GM12878 (cell line): ENCODE data around the gene BRINP3. TPM values are rescaled to one million over a fixed set of nuclear protein-coding genes. Genes with fewer than 3 reads are reported as not detected.

Experiments used
- ATAC-seq: fragments of 200-7000 bp; cut with Tn5 transposase; 3 replicates; pipeline ENCODE4 v1.9.1; 2020; ENCODE audit warnings: mild to moderate bottlenecking, moderate library complexity
- BruUV-seq: library from RNA; stranded (reverse); fragments of 400-500 nt; replicated peaks from 2 replicates; lab custom pipeline; 2021; lab: Mats Ljungman, UMichigan
- CTCF ChIA-PET: fragments of 300-600 bp; sonication (Branson Sonifier 250); formaldehyde crosslinking; extraction: SDS; loops from one replicate; lab custom pipeline; 2021; ENCODE audit warnings: inconsistent platforms; lab: Yijun Ruan, JAX
- POLR2A ChIA-PET: fragments of 350-600 bp; formaldehyde crosslinking; extraction: SDS; loops from one replicate; lab custom pipeline; 2021; ENCODE audit warnings: inconsistent platforms; lab: Charles Lee
- RAD21 ChIA-PET: fragments of 300-600 bp; sonication (Branson Sonifier 250); formaldehyde crosslinking; loops from one replicate; lab custom pipeline; 2023; ENCODE audit warnings: antibody characterized with exemption; ENCODE audit not compliant: unreplicated experiment; lab: Charles Lee
- SMC1A ChIA-PET: fragments of 300-600 bp; sonication (Branson Sonifier 250); formaldehyde crosslinking; loops from one replicate; lab custom pipeline; 2023; ENCODE audit not compliant: unreplicated experiment, uncharacterized antibody; lab: Charles Lee
- DNase-seq: peaks from one replicate; pipeline ENCODE4 v3.0.0-alpha.2; 2011; ENCODE audit warnings: low read depth, low spot score
- FAIRE-seq: peaks from 3 replicates; lab custom pipeline; 2011; peaks lifted over from hg19 to GRCh38; lab: Jason Lieb, UNC
- H2AFZ ChIP-seq: 2 replicates; pipeline ENCODE4 v1.6.0; 2011; ENCODE audit warnings: low read depth, low read length, control low read depth; ENCODE audit not compliant: control insufficient read depth
- H3K27ac ChIP-seq: 2 replicates; pipeline ENCODE4 v1.5.1; 2011; ENCODE audit warnings: control low read depth; ENCODE audit not compliant: control insufficient read depth, insufficient read depth
- H3K27me3 ChIP-seq, 2 experiments: replicated peaks in 1 of 2; 2 replicates each; pipeline versions ENCODE4 v1.6.0 to v1.6.1; 2011; ENCODE audit warnings: low read length in 1 of 2; ENCODE audit not compliant: control insufficient read depth in 2 of 2, insufficient read depth in 2 of 2
- H3K36me3 ChIP-seq, 2 experiments: 2 replicates each; pipeline ENCODE4 v1.5.1; 2011; ENCODE audit warnings: low read length in 1 of 2; ENCODE audit not compliant: control insufficient read depth in 2 of 2, insufficient read depth in 2 of 2
- H3K4me1 ChIP-seq: 2 replicates; pipeline ENCODE4 v1.6.1; 2011; ENCODE audit warnings: mild to moderate bottlenecking, low read length, moderate library complexity, mixed read lengths; ENCODE audit not compliant: control insufficient read depth, insufficient read depth
- H3K4me2 ChIP-seq: 2 replicates; pipeline ENCODE4 v1.6.0; 2011; ENCODE audit warnings: control low read depth; ENCODE audit not compliant: control insufficient read depth, insufficient read depth
- H3K4me3 ChIP-seq: fragments of 200-600 bp; sonication (generic); 2 replicates; pipeline ENCODE4 v1.5.1; 2016
- H3K79me2 ChIP-seq: 2 replicates; pipeline ENCODE4 v1.6.0; 2011; ENCODE audit warnings: low read length; ENCODE audit not compliant: control insufficient read depth, insufficient read depth
- H3K9ac ChIP-seq: 2 replicates; pipeline ENCODE4 v1.8.0; 2011; ENCODE audit warnings: low read length, control low read depth, mixed read lengths; ENCODE audit not compliant: control insufficient read depth, insufficient read depth
- H3K9me3 ChIP-seq: replicated peaks from 3 replicates; pipeline ENCODE4 v1.5.1; 2011; ENCODE audit warnings: mild to moderate bottlenecking, low read length; ENCODE audit not compliant: control insufficient read depth, insufficient read depth
- H4K20me1 ChIP-seq: 2 replicates; pipeline ENCODE4 v1.6.0; 2011; ENCODE audit not compliant: control insufficient read depth, insufficient read depth
- BCL11A ChIP-seq: IDR thresholded peaks from 2 replicates; pipeline ENCODE4 v1.6.1; 2011; ENCODE audit warnings: low read depth, low read length
- BCL3 ChIP-seq: IDR thresholded peaks from 2 replicates; pipeline ENCODE4 v1.6.1; 2011; ENCODE audit warnings: borderline replicate concordance, low read depth, mild to moderate bottlenecking, moderate library complexity, low read length; ENCODE audit not compliant: insufficient read depth, poor library complexity, severe bottlenecking
- BHLHE40 ChIP-seq, 2 experiments: fragments of 450-650 bp in 1 of 2; IDR thresholded peaks; 2 replicates each; pipeline ENCODE4 v1.6.1; 2011 to 2017; ENCODE audit warnings: low read depth in 2 of 2, borderline replicate concordance in 1 of 2, improper control_type of control experiment in 1 of 2, low read length in 1 of 2, mild to moderate bottlenecking in 1 of 2
- BMI1 ChIP-seq: fragments of 450-650 bp; IDR thresholded peaks from 2 replicates; pipeline ENCODE4 v1.6.1; 2016; ENCODE audit warnings: mild to moderate bottlenecking, moderate library complexity, borderline replicate concordance
- CHD4 ChIP-seq: fragments of 200-600 bp; sonication (generic); IDR thresholded peaks from 2 replicates; pipeline ENCODE4 v1.6.1; 2016; ENCODE audit warnings: mild to moderate bottlenecking
- ESRRA ChIP-seq: IDR thresholded peaks from 2 replicates; pipeline ENCODE4 v1.6.1; 2012; ENCODE audit warnings: mild to moderate bottlenecking, low read length, improper control_type of control experiment
- EZH2 ChIP-seq: IDR thresholded peaks from 2 replicates; pipeline ENCODE4 v1.6.1; 2012; ENCODE audit warnings: low read depth, mild to moderate bottlenecking, control low read depth, inconsistent platforms, low read length, borderline replicate concordance; ENCODE audit not compliant: control insufficient read depth
- GABPA ChIP-seq: IDR thresholded peaks from 2 replicates; pipeline ENCODE4 v1.6.1; 2014; ENCODE audit warnings: antibody characterized with exemption, low read depth, mild to moderate bottlenecking, inconsistent platforms
- IRF4 ChIP-seq: IDR thresholded peaks from 2 replicates; pipeline ENCODE4 v1.6.1; 2011; ENCODE audit warnings: low read depth, low read length
- KAT2A ChIP-seq: conservative IDR thresholded peaks from 2 replicates; pipeline ENCODE4 v1.6.1; 2011; ENCODE audit warnings: low read depth, low read length; ENCODE audit not compliant: control insufficient read depth
- LARP7 ChIP-seq: fragments of 450-650 bp; IDR thresholded peaks from 2 replicates; pipeline ENCODE4 v1.6.1; 2017; ENCODE audit warnings: mild to moderate bottlenecking
- MTA3 ChIP-seq: IDR thresholded peaks from 2 replicates; pipeline ENCODE4 v1.6.1; 2012; ENCODE audit warnings: low read length, inconsistent platforms, borderline replicate concordance
- SREBF1 ChIP-seq: IDR thresholded peaks from 2 replicates; pipeline ENCODE4 v1.6.1; 2012; ENCODE audit warnings: mild to moderate bottlenecking, low read length
- TCF3 ChIP-seq: IDR thresholded peaks from 2 replicates; pipeline ENCODE4 v1.6.1; 2012; ENCODE audit warnings: low read depth, mild to moderate bottlenecking, low read length, borderline replicate concordance; ENCODE audit not compliant: insufficient read depth
- USF2 ChIP-seq: IDR thresholded peaks from 2 replicates; pipeline ENCODE4 v1.6.1; 2011; ENCODE audit warnings: low read depth, low read length, improper control_type of control experiment, borderline replicate concordance
- ZBTB11 ChIP-seq: fragments of 450-650 bp; formaldehyde crosslinking; IDR thresholded peaks from 2 replicates; pipeline ENCODE4 v1.5.0; 2022; ENCODE audit warnings: mild to moderate bottlenecking, missing genetic modification characterization
- ZNF24 ChIP-seq: fragments of 450-650 bp; IDR thresholded peaks from 2 replicates; pipeline ENCODE4 v1.6.1; 2017; ENCODE audit warnings: antibody characterized with exemption, mild to moderate bottlenecking
- ZSCAN29 ChIP-seq: fragments of 450-650 bp; IDR thresholded peaks from 2 replicates; pipeline ENCODE4 v1.6.1; 2017; ENCODE audit warnings: mild to moderate bottlenecking, moderate library complexity
- WGBS: methylation state at CpG from one replicate; pipeline ENCODE4 v1.1.6; 2016; ENCODE audit warnings: low lambda C conversion rate; ENCODE audit not compliant: insufficient replicate concordance, insufficient coverage; ENCODE audit errors: missing lambda C conversion rate; 5-methylcytosine and 5-hydroxymethylcytosine counted together
- in situ Hi-C: fragments of 300-500 bp; cut with MboI; formaldehyde crosslinking; loops from 9 replicates; pipeline ENCODE4 v1.14.3; 2018; ENCODE audit warnings: mixed read lengths
- intact Hi-C: fragments of 100-400 bp; cut with micrococcal nuclease; formaldehyde crosslinking; loops from one replicate; pipeline ENCODE4 v1.14.2; 2022; ENCODE audit not compliant: unreplicated experiment
- polyA plus RNA-seq, 11 experiments: library from polyadenylated mRNA; depleted of rRNA in 4 of 11; unstranded in 6 of 11; stranded (reverse) in 5 of 11; fragments of >200 nt; fragmentation: Nextera tagmentation in 4 of 11; fragmentation: Illumina TruSeq in 1 of 11; extraction: Ambion mirVana in 4 of 11; extraction: Trizol in 1 of 11; gene quantifications; 1 replicate in 1 of 11; 2 replicates in 10 of 11; pipeline versions ENCODE4 v1.2.1 to v1.2.3, GENCODE V29; 2011 to 2016; ENCODE audit warnings: inconsistent platforms in 2 of 11, missing spikeins in 2 of 11, low read depth in 1 of 11
- total RNA-seq, 4 experiments: library from RNA; depleted of rRNA in 3 of 4; stranded (reverse); fragments of >200 nt in 3 of 4; fragmentation: Illumina TruSeq in 1 of 4; extraction: Trizol in 1 of 4; gene quantifications; 2 replicates each; pipeline versions ENCODE4 v1.2.1 to v1.2.3, GENCODE V29; 2013 to 2021

Gene BRINP3
- total and polyA plus RNA-seq, 10 of the 15 experiments (the other 5 are each of a cell fraction or from before 2014, with no cell fraction given): under 0.01 TPM; not detected in 9

- TF ChIP-seq GABPA (no peak), BCL3 (no peak)
- TF ChIP-seq, all 136 proteins: peak for 0
Measured at GRCh38 chr1:190178827-190179226, 298.8 kb downstream of the BRINP3 start (continued).

GRCh38 chr1:190177555-190177954, 300.1 kb downstream of the BRINP3 start:
- Histone ChIP-seq H3K9me3 (no peaks in the 10 kb centered on the region), H4K20me1 (no peaks in the 10 kb centered on the region), H3K79me2 (no peaks in the 10 kb centered on the region), H3K9ac (no peak overlapping the region), H3K4me3 (no peak overlapping the region), H3K27me3 (no peaks in the 10 kb centered on the region), H3K27ac (no peak overlapping the region), H3K4me1 (no peaks in the 10 kb centered on the region), H2AFZ (no peak overlapping the region), H3K4me2 (no peak overlapping the region), H3K36me3 (no peaks in the 10 kb centered on the region)
- intact Hi-C loops (no loop called here), in situ Hi-C loops (no loop called here)
- DNase-seq (no peak), ATAC-seq (no peak), FAIRE-seq (no peak)
- ChIA-PET SMC1A (no interaction called here), POLR2A (no interaction called here), CTCF (no interaction called here), RAD21 (no interaction called here)
- BruUV-seq: no TSS peak
- 14% methylated on average over 2 of the region's 2 CpGs for WGBS
- TF ChIP-seq ZSCAN29: no peak
- no peak for TF ChIP-seq KAT2A
- no peak for TF ChIP-seq CHD4
- TF ChIP-seq ZNF24: no peak
- no peak for TF ChIP-seq ESRRA
- TF ChIP-seq MTA3: no peak
- no peak for TF ChIP-seq BHLHE40 (IDR thresholded peaks at IDR 0.05; ENCODE audit: borderline replicate concordance in 1 of 2, low read depth in 2 of 2, low read length in 1 of 2)
- TF ChIP-seq BMI1: no peak
- TF ChIP-seq USF2: no peak
- no peak for TF ChIP-seq ZBTB11 (CRISPR knock-in tag)
- no peak for TF ChIP-seq EZH2
- TF ChIP-seq BCL11A: no peak
- no peak for TF ChIP-seq TCF3
- no peak for TF ChIP-seq IRF4
- TF ChIP-seq SREBF1: no peak
- no peak for TF ChIP-seq LARP7
